Osteoblast (primary cell): ENCODE data around the gene CNGA2. TPM values are rescaled to one million over a fixed set of nuclear protein-coding genes. Genes with fewer than 3 reads are reported as not detected.

Experiments
- DNase-seq: peaks from one replicate; pipeline ENCODE4 v3.0.0; 2011; ENCODE audit warnings: low spot score, mixed read lengths; ENCODE audit not compliant: insufficient read length; ENCODE audit errors: missing footprints
- H2AFZ ChIP-seq: 2 replicates; pipeline ENCODE4 v1.6.0; 2011; ENCODE audit warnings: mild to moderate bottlenecking, low read length
- H3K27ac ChIP-seq: 2 replicates; pipeline ENCODE4 v1.5.1; 2011; ENCODE audit warnings: mild to moderate bottlenecking, low read depth, low read length, moderate library complexity
- H3K27me3 ChIP-seq: 2 replicates; pipeline ENCODE4 v1.6.0; 2012; ENCODE audit warnings: mild to moderate bottlenecking, control low read depth, inconsistent platforms, low read length, moderate library complexity; ENCODE audit not compliant: insufficient read depth
- H3K36me3 ChIP-seq: 2 replicates; pipeline ENCODE4 v1.5.1; 2011; ENCODE audit warnings: mild to moderate bottlenecking, low read length, control low read depth, moderate library complexity; ENCODE audit not compliant: insufficient read depth
- H3K4me1 ChIP-seq: 2 replicates; pipeline ENCODE4 v1.5.1; 2011; ENCODE audit warnings: mild to moderate bottlenecking, low read length, control low read depth, moderate library complexity; ENCODE audit not compliant: insufficient read depth
- H3K4me2 ChIP-seq: 2 replicates; pipeline ENCODE4 v1.6.0; 2011; ENCODE audit warnings: mild to moderate bottlenecking, low read length; ENCODE audit not compliant: insufficient read depth
- H3K4me3 ChIP-seq: fragments of 200-600 bp; sonication (generic); 3 replicates; pipeline ENCODE4 v1.5.1; 2012; ENCODE audit warnings: mild to moderate bottlenecking, low read length, inconsistent platforms; ENCODE audit not compliant: insufficient read depth
- H3K79me2 ChIP-seq: 2 replicates; pipeline ENCODE4 v1.6.0; 2012; ENCODE audit warnings: mild to moderate bottlenecking, low read length, control low read depth, inconsistent platforms; ENCODE audit not compliant: insufficient read depth
- H3K9me3 ChIP-seq: 2 replicates; pipeline ENCODE4 v1.5.1; 2011; ENCODE audit warnings: low read depth, low read length, control low read depth
- H4K20me1 ChIP-seq: 2 replicates; pipeline ENCODE4 v1.6.0; 2012; ENCODE audit warnings: mild to moderate bottlenecking, low read length, control low read depth; ENCODE audit not compliant: insufficient read depth
- CTCF ChIP-seq: IDR thresholded peaks from 2 replicates; pipeline ENCODE4 v1.5.1; 2011; ENCODE audit warnings: mild to moderate bottlenecking, low read depth, low read length, moderate library complexity; ENCODE audit errors: extremely low read depth
- total RNA-seq: library from RNA; depleted of rRNA; stranded (reverse); fragments of >200 nt; gene quantifications from 2 replicates; pipeline ENCODE4 v1.2.3, GENCODE V29; 2012

Gene CNGA2
- total RNA-seq, 1 donor: not detected

GRCh38 chrX:151753313-151754046 is 18.9 kb downstream of the CNGA2 start:
- TF ChIP-seq CTCF: peak; percentile 75
- Histone ChIP-seq H3K4me3 (no peak overlapping the region), H3K9me3 (no peaks in the 10 kb centered on the region), H4K20me1 (no peaks in the 10 kb centered on the region), H3K4me2 (peak overlapping the region; percentile 48), H3K27me3 (peaks cover 8% of the 10 kb centered on the region), H3K36me3 (no peaks in the 10 kb centered on the region), H3K4me1 (peaks cover 11% of the 10 kb centered on the region), H2AFZ (no peak overlapping the region), H3K79me2 (no peaks in the 10 kb centered on the region), H3K27ac (no peak overlapping the region)
- DNase-seq: peak; percentile 87

- Histone ChIP-seq H3K27ac (no peak overlapping the region), H3K4me3 (no peak overlapping the region), H3K79me2 (no peaks in the 10 kb centered on the region), H2AFZ (no peak overlapping the region), H4K20me1 (no peaks in the 10 kb centered on the region), H3K4me2 (peak overlapping the region; percentile 48), H3K9me3 (no peaks in the 10 kb centered on the region), H3K4me1 (peaks cover 11% of the 10 kb centered on the region), H3K36me3 (no peaks in the 10 kb centered on the region), H3K27me3 (peaks cover 6% of the 10 kb centered on the region)
- peak; percentile 94 for DNase-seq
- no peak for TF ChIP-seq CTCF
These were observed 19.5 kb downstream of the CNGA2 start for GRCh38 chrX:151754047-151754429.

- Histone ChIP-seq H4K20me1 (no peaks in the 10 kb centered on the region), H3K27me3 (no peaks in the 10 kb centered on the region), H3K79me2 (no peaks in the 10 kb centered on the region), H3K4me3 (no peak overlapping the region), H3K27ac (no peak overlapping the region), H3K9me3 (no peaks in the 10 kb centered on the region), H3K4me1 (peaks cover 11% of the 10 kb centered on the region), H2AFZ (no peak overlapping the region), H3K4me2 (no peak overlapping the region), H3K36me3 (no peaks in the 10 kb centered on the region)
- DNase-seq: no peak
- TF ChIP-seq CTCF: no peak
These were observed 20.2 kb downstream of the CNGA2 start for GRCh38 chrX:151754641-151755215.

GRCh38 chrX:151759041-151759708 is 24.6 kb downstream of the CNGA2 start:
- TF ChIP-seq CTCF: no peak
- H4K20me1 ChIP-seq: no peaks in the 10 kb centered on the region
- no peak overlapping the region for H2AFZ ChIP-seq
- no peaks in the 10 kb centered on the region for H3K9me3 ChIP-seq
- H3K4me2 ChIP-seq: no peak overlapping the region
- H3K36me3 ChIP-seq: no peaks in the 10 kb centered on the region
- peaks cover 3% of the 10 kb centered on the region for H3K4me1 ChIP-seq
- no peak overlapping the region for H3K4me3 ChIP-seq
- H3K27me3 ChIP-seq: no peaks in the 10 kb centered on the region
- no peak overlapping the region for H3K27ac ChIP-seq
- no peak for DNase-seq
- no peaks in the 10 kb centered on the region for H3K79me2 ChIP-seq
